ENCODE data around the gene REEP1.
A peak's percentile ranks its signal among the peaks of the same experiment; 100 is the strongest.

REEP1 gene

DNA sequence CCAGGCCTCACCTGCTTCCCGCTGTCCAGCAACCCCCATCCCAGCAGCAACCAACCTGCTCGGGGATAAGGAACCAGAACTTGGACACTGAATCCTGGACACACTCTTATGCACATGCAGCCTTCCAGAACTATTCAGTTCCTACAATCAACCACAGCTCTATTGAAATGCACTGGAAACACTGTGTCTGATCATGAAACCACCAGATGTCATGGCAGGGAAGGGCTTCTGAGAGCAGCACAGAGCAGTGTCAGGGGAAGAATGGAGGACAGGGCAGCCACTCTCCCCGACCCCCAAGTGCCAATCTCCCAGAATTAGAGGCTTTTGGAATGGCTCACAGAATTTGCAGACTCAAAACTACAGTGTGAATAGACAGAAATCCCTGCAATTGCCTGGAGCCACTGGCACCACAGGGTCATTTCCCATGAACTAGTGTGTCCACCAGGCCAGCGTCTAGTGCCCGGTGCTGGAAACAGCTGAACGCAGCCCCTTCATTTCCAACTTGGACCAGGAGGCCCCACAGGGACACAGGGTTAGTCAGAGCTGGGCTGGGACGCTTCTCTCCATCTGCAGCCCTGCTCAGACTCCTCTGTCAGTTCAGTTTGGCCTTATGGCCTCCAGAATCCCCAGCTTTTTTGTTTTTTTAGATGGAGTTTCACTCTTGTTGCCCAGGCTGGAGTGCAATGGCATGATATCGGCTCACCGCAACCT is 112.6 kb downstream of the REEP1 start:
- TF ChIP-seq, protein P1, sequence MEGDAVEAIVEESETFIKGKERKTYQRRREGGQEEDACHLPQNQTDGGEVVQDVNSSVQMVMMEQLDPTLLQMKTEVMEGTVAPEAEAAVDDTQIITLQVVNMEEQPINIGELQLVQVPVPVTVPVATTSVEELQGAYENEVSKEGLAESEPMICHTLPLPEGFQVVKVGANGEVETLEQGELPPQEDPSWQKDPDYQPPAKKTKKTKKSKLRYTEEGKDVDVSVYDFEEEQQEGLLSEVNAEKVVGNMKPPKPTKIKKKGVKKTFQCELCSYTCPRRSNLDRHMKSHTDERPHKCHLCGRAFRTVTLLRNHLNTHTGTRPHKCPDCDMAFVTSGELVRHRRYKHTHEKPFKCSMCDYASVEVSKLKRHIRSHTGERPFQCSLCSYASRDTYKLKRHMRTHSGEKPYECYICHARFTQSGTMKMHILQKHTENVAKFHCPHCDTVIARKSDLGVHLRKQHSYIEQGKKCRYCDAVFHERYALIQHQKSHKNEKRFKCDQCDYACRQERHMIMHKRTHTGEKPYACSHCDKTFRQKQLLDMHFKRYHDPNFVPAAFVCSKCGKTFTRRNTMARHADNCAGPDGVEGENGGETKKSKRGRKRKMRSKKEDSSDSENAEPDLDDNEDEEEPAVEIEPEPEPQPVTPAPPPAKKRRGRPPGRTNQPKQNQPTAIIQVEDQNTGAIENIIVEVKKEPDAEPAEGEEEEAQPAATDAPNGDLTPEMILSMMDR (IDR thresholded peaks at IDR 0.05; ENCODE audit: low read depth, low read length, missing control alignments), result no peak
- H3K4me3 ChIP-seq (ENCODE audit: low read depth, low read length), result no peak overlapping the region
- no peak for DNase-seq (ENCODE audit: low read depth)
- in situ Hi-C loops (cut with HindIII; ENCODE audit: low sequenced_read_pairs), result loop anchor here (5.0 to 25.0 kb wide), 2 partner anchors 73 to 163 kb away; no protein-coding TSS in a partner anchor

DNA sequence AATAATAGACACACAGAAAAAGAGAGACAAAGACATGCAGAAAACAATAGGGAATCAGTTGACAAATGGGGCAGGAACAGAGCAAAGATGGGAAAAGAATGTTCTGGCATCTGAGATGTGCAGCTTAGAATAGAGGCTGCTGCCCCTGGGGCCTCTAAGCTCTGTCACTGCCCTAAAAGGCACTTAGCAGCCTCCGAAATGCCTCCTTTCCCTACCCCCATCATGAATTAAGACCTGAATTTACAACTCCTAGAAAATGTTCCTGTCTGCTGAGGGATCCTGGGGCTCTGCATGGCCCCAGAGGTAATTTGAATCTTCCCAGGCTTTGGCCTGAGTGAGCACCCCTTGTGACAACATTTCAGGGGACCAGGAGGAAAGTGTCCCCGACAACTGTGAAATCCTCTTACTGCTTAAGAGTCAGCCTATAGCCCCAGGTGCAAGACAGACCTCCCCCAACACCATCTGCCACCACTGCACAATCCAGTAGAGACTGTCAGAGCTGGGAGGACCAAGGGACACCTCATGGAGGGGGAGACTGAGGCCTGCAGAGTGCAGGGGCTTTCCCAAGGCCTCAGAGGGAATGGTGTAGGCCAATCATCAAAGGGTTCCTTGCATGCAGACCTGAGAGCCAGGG is 113.4 kb downstream of the REEP1 start:
- no peak for DNase-seq (ENCODE audit: low read depth)
- TF ChIP-seq, protein P1 (IDR thresholded peaks at IDR 0.05; ENCODE audit: low read depth, low read length, missing control alignments), result no peak
- H3K4me3 ChIP-seq (ENCODE audit: low read depth, low read length), result no peak overlapping the region
- in situ Hi-C loops (cut with HindIII; ENCODE audit: low sequenced_read_pairs), result loop anchor here (5.0 to 25.0 kb wide), 2 partner anchors 73 to 163 kb away; no protein-coding TSS in a partner anchor

DNA sequence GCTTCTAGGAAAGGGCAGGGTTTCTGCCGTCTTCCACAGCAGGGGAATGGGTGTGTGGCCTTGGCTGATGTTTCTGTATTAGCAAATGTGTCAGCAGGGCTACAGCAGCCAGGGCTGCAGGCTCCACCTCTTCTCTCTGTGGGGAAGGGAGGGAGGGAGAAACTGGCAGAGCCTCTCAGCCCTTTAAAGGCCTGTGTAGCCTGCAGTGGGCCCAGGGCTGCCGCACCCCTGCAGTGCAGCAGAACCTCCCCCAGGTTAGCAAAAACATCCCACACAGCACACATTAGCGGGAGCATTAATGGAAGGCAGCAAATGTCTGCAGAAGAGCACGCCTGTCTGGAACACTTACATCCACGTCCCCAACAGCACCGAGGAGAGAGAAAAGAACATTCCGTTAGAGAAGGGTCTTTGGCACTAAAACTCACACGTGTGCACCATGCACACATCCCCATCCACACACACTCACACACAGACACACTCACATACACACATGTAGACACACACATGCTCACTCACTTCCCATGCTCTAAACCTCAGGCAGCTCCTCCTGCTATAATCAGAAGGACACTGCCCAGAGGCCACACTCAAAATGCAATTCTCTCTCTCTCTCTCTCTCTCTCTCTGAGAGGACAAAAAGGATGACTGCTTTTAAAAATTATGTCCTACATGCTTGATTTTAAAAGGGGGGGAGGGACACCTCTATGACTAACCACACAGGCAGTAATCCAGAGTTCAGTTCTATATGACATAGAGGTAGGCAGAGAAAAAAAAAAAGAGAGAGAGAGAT is 114.1 kb downstream of the REEP1 start:
- in situ Hi-C loops (cut with HindIII; ENCODE audit: low sequenced_read_pairs), result loop anchor here (5.0 to 25.0 kb wide), 2 partner anchors 74 to 164 kb away; no protein-coding TSS in a partner anchor
- DNase-seq (ENCODE audit: low read depth), result peak; percentile 16
- TF ChIP-seq, protein P1 (IDR thresholded peaks at IDR 0.05; ENCODE audit: low read depth, low read length, missing control alignments), result no peak
- H3K4me3 ChIP-seq (ENCODE audit: low read depth, low read length), result no peak overlapping the region

DNA sequence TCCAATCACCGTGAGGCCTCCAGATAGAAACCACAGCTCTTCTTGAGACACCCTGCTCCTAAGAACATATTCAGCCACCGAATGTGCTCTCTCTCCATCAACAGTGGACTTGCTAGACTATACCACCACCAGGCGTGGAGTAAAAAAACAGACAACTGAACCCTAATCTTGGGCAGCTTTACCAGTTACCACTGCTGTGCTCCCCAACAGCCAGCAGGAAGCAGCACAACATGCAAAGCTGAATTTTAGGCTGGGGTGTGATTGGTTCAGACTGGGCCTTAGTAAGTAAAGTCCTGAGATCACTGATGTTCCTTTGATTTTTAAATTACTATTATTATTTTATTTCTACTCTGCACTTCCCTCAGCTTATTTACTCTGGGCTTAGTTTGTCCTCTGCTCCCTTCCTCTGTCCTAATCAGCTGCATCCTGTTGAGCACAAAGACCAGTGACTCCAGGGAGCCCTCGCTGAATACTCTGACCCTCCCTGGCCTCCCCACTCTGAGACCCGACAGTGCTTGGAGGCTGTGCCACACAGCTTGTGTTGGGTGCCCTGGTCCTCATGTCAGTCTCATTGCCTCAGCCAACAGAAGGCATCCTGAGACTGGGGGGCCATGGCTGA is 116.3 kb downstream of the REEP1 start:
- no peak overlapping the region for H3K4me3 ChIP-seq (ENCODE audit: low read depth, low read length)
- peak; percentile 48 for DNase-seq (ENCODE audit: low read depth)
- TF ChIP-seq, protein P1 (IDR thresholded peaks at IDR 0.05; ENCODE audit: low read depth, low read length, missing control alignments), result peak; percentile 98
- in situ Hi-C loops (cut with HindIII; ENCODE audit: low sequenced_read_pairs), result loop anchor here (5.0 to 25.0 kb wide), 2 partner anchors 76 to 166 kb away; no protein-coding TSS in a partner anchor

DNA sequence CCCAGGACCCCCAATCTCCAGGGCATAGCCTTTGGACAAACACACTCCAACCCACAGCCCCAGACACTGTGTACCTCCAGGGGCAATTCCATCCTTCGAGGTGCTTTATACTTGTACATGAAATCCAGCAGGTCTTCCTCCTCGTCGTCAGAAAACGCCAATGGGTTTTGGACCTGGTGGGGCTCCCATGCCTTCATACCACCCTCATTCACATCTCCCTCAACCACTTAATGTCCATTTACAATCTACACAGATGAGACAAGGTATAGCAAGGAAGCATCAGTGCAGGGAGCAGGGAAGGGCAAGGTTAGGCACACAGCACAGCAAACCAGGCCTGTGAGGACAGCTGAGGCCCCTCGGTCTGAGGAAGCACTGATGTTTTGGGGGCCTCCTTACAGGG is 117.5 kb downstream of the REEP1 start:
- no peak for DNase-seq (ENCODE audit: low read depth)
- H3K4me3 ChIP-seq (ENCODE audit: low read depth, low read length), result no peak overlapping the region
- TF ChIP-seq, protein P1 (IDR thresholded peaks at IDR 0.05; ENCODE audit: low read depth, low read length, missing control alignments), result no peak
- in situ Hi-C loops (cut with HindIII; ENCODE audit: low sequenced_read_pairs), result loop anchor here (5.0 to 25.0 kb wide), 2 partner anchors 77 to 167 kb away; no protein-coding TSS in a partner anchor

DNA sequence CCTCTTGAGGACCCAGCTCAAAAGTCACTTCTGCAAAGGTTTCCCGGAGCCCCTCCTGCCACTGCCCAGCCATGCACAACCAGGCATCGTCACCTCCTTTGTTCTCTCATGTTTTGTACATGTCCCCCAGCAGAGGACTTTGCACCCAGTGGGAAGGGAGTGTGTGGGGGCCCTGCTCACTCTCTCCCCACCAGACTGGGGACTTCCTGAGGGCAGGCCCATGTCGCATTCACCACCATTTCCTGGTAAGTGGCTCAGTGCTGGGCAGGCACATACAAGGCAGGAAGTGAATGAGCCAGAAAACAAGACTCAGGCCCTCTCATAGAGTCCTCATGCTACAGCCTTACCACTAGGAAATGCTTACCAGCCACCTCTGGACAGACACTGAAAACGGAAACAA is 119.3 kb downstream of the REEP1 start:
- TF ChIP-seq, protein P1 (IDR thresholded peaks at IDR 0.05; ENCODE audit: low read depth, low read length, missing control alignments), result no peak
- H3K4me3 ChIP-seq (ENCODE audit: low read depth, low read length), result no peak overlapping the region
- in situ Hi-C loops (cut with HindIII; ENCODE audit: low sequenced_read_pairs), result loop anchor here (25.0 kb wide), 1 partner anchor 169 kb away; no protein-coding TSS in a partner anchor
- DNase-seq (ENCODE audit: low read depth), result no peak
